ENCODE results near the gene ZFAND4.

ZFAND4 gene

DNA sequence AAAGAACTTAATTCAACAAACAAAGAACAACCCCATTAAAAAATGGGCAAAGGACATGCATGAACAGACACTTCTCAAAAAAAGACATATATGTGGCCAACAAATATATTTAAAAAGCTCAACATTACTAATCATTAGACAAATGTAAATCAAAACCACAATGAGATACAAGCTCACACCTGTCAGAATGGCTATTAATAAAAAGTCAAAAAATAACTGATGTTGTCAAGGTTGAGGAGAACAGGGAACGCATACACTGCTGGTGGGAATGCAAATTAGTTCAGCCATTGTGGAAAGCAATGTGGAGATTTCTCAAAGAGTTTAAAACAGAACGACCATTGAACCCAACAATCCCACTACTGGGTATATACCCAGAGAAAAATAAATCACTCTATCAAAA, 19.1 kb downstream of the ZFAND4 start:
- TF ChIP-seq SUZ12 (IDR thresholded peaks at IDR 0.05; ENCODE audit: extremely low read depth, insufficient read depth, insufficient read length), result no peak
- no peak for TF ChIP-seq YY1 (IDR thresholded peaks at IDR 0.05; ENCODE audit: insufficient read depth, insufficient read length)
- no peak for TF ChIP-seq ZNF274 (IDR thresholded peaks at IDR 0.05; ENCODE audit: low read depth, low read length)
- H3K9ac ChIP-seq (ENCODE audit: insufficient read length, low read depth), result no peak overlapping the region
- H3K27me3 ChIP-seq (ENCODE audit: insufficient read depth, insufficient read length), result no peaks in the 10 kb centered on the region
- no peaks in the 10 kb centered on the region for H3K9me3 ChIP-seq (ENCODE audit: insufficient read depth, low read length)
- no peaks in the 10 kb centered on the region for H3K36me3 ChIP-seq (ENCODE audit: insufficient read depth, insufficient read length, low read length)
- H3K4me3 ChIP-seq (ENCODE audit: insufficient read length, low read depth), result no peak overlapping the region
- no peak for DNase-seq (ENCODE audit: low read depth, low spot score)
- H3K4me1 ChIP-seq (ENCODE audit: insufficient read depth, insufficient read length), result no peaks in the 10 kb centered on the region

DNA sequence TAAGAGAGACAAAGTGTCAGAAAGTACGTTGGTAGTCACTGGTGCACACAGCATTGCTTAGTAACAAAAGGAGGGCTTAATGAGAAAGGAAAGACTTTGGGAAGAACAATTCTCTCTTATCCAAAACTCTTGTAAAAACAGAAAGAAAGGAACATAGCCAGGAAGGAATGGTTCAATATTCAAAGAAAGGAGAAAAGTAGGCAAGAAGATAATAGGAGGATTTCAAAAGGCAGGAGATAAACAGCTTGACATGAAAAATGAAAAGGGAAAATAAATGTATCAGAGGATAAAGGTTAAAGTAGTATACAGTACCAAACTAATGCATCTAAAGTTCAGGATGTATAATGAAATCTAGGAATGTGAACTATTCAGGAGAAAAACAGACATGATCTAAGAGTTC, 20.1 kb downstream of the ZFAND4 start:
- H3K4me3 ChIP-seq (ENCODE audit: insufficient read length, low read depth), result no peak overlapping the region
- H3K9me3 ChIP-seq (ENCODE audit: insufficient read depth, low read length), result no peaks in the 10 kb centered on the region
- DNase-seq (ENCODE audit: low read depth, low spot score), result no peak
- no peaks in the 10 kb centered on the region for H3K27me3 ChIP-seq (ENCODE audit: insufficient read depth, insufficient read length)
- no peak overlapping the region for H3K9ac ChIP-seq (ENCODE audit: insufficient read length, low read depth)
- no peaks in the 10 kb centered on the region for H3K36me3 ChIP-seq (ENCODE audit: insufficient read depth, insufficient read length, low read length)
- no peaks in the 10 kb centered on the region for H3K4me1 ChIP-seq (ENCODE audit: insufficient read depth, insufficient read length)
- no peak for TF ChIP-seq YY1 (IDR thresholded peaks at IDR 0.05; ENCODE audit: insufficient read depth, insufficient read length)
- no peak for TF ChIP-seq ZNF274 (IDR thresholded peaks at IDR 0.05; ENCODE audit: low read depth, low read length)
- TF ChIP-seq SUZ12 (IDR thresholded peaks at IDR 0.05; ENCODE audit: extremely low read depth, insufficient read depth, insufficient read length), result no peak

DNA sequence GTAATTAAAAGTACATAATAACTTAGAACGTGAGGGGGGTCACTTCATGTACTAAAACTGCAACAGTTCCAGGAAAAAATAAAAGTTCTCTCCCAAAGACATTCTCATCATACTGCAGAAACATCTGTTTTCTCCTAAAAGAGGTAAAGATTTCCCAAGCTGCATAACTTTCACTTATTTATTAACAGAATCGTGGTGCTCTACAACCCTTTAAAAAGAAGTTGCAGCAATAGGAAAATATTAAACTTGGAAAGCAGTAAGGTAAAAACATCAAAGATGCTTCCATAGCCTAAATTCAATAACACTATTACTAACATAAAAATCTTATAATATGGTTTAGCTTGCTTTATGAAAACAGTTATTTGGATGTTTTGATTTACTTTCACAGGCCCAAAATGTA, 23.3 kb downstream of the ZFAND4 start:
- TF ChIP-seq YY1 (IDR thresholded peaks at IDR 0.05; ENCODE audit: insufficient read depth, insufficient read length) (no peak), ZNF274 (IDR thresholded peaks at IDR 0.05; ENCODE audit: low read depth, low read length) (no peak), SUZ12 (IDR thresholded peaks at IDR 0.05; ENCODE audit: extremely low read depth, insufficient read depth, insufficient read length) (no peak)
- DNase-seq (ENCODE audit: low read depth, low spot score), result no peak
- H3K27me3 ChIP-seq (ENCODE audit: insufficient read depth, insufficient read length), result no peaks in the 10 kb centered on the region
- H3K4me3 ChIP-seq (ENCODE audit: insufficient read length, low read depth), result no peak overlapping the region
- H3K9me3 ChIP-seq (ENCODE audit: insufficient read depth, low read length), result no peaks in the 10 kb centered on the region
- no peaks in the 10 kb centered on the region for H3K4me1 ChIP-seq (ENCODE audit: insufficient read depth, insufficient read length)
- H3K9ac ChIP-seq (ENCODE audit: insufficient read length, low read depth), result no peak overlapping the region
- H3K36me3 ChIP-seq (ENCODE audit: insufficient read depth, insufficient read length, low read length), result peaks cover 6% of the 10 kb centered on the region

GRCh38 chr10:45647118-45647517, 25.5 kb downstream of the ZFAND4 start:
- no peak overlapping the region for H3K9ac ChIP-seq (ENCODE audit: insufficient read length, low read depth)
- H3K4me3 ChIP-seq (ENCODE audit: insufficient read length, low read depth), result no peak overlapping the region
- no peak for DNase-seq (ENCODE audit: low read depth, low spot score)
- no peaks in the 10 kb centered on the region for H3K4me1 ChIP-seq (ENCODE audit: insufficient read depth, insufficient read length)
- H3K27me3 ChIP-seq (ENCODE audit: insufficient read depth, insufficient read length), result no peaks in the 10 kb centered on the region
- H3K36me3 ChIP-seq (ENCODE audit: insufficient read depth, insufficient read length, low read length), result peaks cover 6% of the 10 kb centered on the region
- no peaks in the 10 kb centered on the region for H3K9me3 ChIP-seq (ENCODE audit: insufficient read depth, low read length)
- TF ChIP-seq ZNF274 (IDR thresholded peaks at IDR 0.05; ENCODE audit: low read depth, low read length) (no peak), SUZ12 (IDR thresholded peaks at IDR 0.05; ENCODE audit: extremely low read depth, insufficient read depth, insufficient read length) (no peak), YY1 (IDR thresholded peaks at IDR 0.05; ENCODE audit: insufficient read depth, insufficient read length) (no peak)

DNA sequence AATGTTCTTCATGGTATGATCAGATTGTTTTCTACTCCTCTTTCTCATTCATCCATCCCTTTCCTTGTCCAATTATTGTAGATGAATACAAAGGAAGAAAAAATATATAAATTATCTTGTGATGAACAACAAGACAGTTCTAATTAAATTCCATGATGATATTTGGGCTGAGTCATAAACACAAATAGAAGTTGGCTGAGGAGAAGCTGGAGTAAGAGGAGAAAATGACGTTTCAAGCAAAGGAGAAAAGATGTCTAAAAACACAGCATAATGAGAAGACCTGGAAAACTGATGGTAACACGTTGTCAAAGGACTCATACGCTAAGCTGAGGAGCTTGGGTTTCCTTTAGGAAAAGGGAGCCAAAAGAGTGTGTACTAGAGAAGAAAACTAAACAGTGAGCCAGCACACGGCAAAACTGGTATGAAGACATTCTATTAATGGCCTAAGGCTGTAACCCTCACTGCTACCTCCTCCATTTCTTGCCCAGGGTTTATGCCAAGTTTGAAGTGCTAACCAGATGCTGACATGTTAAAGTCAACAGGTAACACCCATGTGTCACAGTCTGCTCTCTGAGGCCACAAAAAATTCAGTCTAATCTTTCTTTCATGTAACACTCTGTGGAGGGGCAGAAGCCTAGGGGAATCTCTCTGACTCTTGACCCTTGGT, 26.1 kb downstream of the ZFAND4 start:
- H3K4me1 ChIP-seq (ENCODE audit: insufficient read depth, insufficient read length), result no peaks in the 10 kb centered on the region
- H3K36me3 ChIP-seq (ENCODE audit: insufficient read depth, insufficient read length, low read length), result peaks cover 6% of the 10 kb centered on the region
- TF ChIP-seq SUZ12 (IDR thresholded peaks at IDR 0.05; ENCODE audit: extremely low read depth, insufficient read depth, insufficient read length) (no peak), ZNF274 (IDR thresholded peaks at IDR 0.05; ENCODE audit: low read depth, low read length) (no peak), YY1 (IDR thresholded peaks at IDR 0.05; ENCODE audit: insufficient read depth, insufficient read length) (no peak)
- no peaks in the 10 kb centered on the region for H3K27me3 ChIP-seq (ENCODE audit: insufficient read depth, insufficient read length)
- no peak overlapping the region for H3K9ac ChIP-seq (ENCODE audit: insufficient read length, low read depth)
- DNase-seq (ENCODE audit: low read depth, low spot score), result no peak
- H3K4me3 ChIP-seq (ENCODE audit: insufficient read length, low read depth), result no peak overlapping the region
- H3K9me3 ChIP-seq (ENCODE audit: insufficient read depth, low read length), result no peaks in the 10 kb centered on the region

DNA sequence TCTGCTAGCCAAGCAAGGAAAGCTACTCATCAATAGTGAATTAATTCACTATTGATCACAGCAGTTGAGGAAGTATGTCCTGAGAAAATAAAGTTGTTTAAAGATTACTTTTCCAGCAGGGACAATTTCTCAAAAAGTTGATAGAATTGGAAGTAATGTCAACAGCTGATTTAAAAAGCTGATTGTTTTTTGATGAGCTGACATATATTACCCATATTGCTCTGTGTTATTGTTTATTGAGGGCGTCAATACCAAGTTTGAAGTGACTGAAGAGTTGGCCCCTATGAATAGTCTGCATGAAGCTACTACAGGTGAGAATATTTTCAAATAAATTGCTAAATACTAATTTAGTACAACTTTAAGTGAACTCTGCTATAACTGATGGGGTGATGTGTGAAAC, 28.0 kb downstream of the ZFAND4 start:
- H3K4me1 ChIP-seq (ENCODE audit: insufficient read depth, insufficient read length), result no peaks in the 10 kb centered on the region
- DNase-seq (ENCODE audit: low read depth, low spot score), result no peak
- no peaks in the 10 kb centered on the region for H3K9me3 ChIP-seq (ENCODE audit: insufficient read depth, low read length)
- no peak overlapping the region for H3K4me3 ChIP-seq (ENCODE audit: insufficient read length, low read depth)
- H3K27me3 ChIP-seq (ENCODE audit: insufficient read depth, insufficient read length), result no peaks in the 10 kb centered on the region
- H3K9ac ChIP-seq (ENCODE audit: insufficient read length, low read depth), result no peak overlapping the region
- TF ChIP-seq YY1 (IDR thresholded peaks at IDR 0.05; ENCODE audit: insufficient read depth, insufficient read length) (no peak), SUZ12 (IDR thresholded peaks at IDR 0.05; ENCODE audit: extremely low read depth, insufficient read depth, insufficient read length) (no peak), ZNF274 (IDR thresholded peaks at IDR 0.05; ENCODE audit: low read depth, low read length) (no peak)
- peaks cover 6% of the 10 kb centered on the region for H3K36me3 ChIP-seq (ENCODE audit: insufficient read depth, insufficient read length, low read length)

DNA sequence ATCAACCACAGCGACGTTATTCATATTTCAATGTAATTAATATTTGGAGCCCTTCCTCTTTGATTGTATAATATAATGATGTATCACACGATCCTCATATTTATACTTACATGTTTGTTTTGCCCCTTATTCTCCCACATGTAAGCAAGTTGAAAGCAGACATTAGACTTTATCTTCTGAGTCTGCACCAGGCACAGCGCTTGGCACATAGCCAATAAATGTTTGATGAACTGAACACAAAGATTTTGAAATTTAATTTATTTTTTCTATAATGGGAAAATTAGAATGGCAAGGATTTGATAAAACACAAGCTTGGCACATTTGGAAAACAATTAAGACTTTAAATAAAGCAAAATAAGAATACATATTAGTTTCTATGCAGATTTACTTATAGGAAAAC, 31.6 kb downstream of the ZFAND4 start:
- Histone ChIP-seq H3K4me1 (ENCODE audit: insufficient read depth, insufficient read length) (no peaks in the 10 kb centered on the region), H3K9me3 (ENCODE audit: insufficient read depth, low read length) (no peaks in the 10 kb centered on the region), H3K4me3 (ENCODE audit: insufficient read length, low read depth) (no peak overlapping the region), H3K27me3 (ENCODE audit: insufficient read depth, insufficient read length) (no peaks in the 10 kb centered on the region), H3K36me3 (ENCODE audit: insufficient read depth, insufficient read length, low read length) (no peaks in the 10 kb centered on the region), H3K9ac (ENCODE audit: insufficient read length, low read depth) (no peak overlapping the region)
- no peak for DNase-seq (ENCODE audit: low read depth, low spot score)
- TF ChIP-seq SUZ12 (IDR thresholded peaks at IDR 0.05; ENCODE audit: extremely low read depth, insufficient read depth, insufficient read length) (no peak), YY1 (IDR thresholded peaks at IDR 0.05; ENCODE audit: insufficient read depth, insufficient read length) (no peak), ZNF274 (IDR thresholded peaks at IDR 0.05; ENCODE audit: low read depth, low read length) (no peak)

Measured in NT2/D1 (cell line).